HL-60 (cell line): Measurements from ENCODE around the gene AP2M1.

ENCODE experiments used
- DNase-seq, 2 experiments: peaks; one replicate each; pipeline ENCODE4 v3.0.0-alpha.2; 2010 to 2020; ENCODE audit warnings: low read depth in 1 of 2, low spot score in 1 of 2
- H3K27ac ChIP-seq: fragments of 250-450 bp; sonication (Bioruptor Pico); replicated peaks from 2 replicates; pipeline ENCODE4 v1.5.1; 2020; ENCODE audit warnings: mild to moderate bottlenecking, moderate library complexity
- H3K27me3 ChIP-seq: fragments of 250-450 bp; sonication (Bioruptor Pico); 2 replicates; pipeline ENCODE4 v1.5.1; 2021; ENCODE audit warnings: mild to moderate bottlenecking, moderate library complexity; ENCODE audit not compliant: insufficient read depth, poor library complexity, severe bottlenecking
- H3K4me3 ChIP-seq: replicated peaks from 2 replicates; pipeline ENCODE4 v1.5.1; 2011; ENCODE audit warnings: mild to moderate bottlenecking, control low read depth, low read length; ENCODE audit not compliant: insufficient read depth
- GABPA ChIP-seq: IDR thresholded peaks from 2 replicates; pipeline ENCODE4 v1.6.1; 2012; ENCODE audit warnings: low read depth
- POLR2AphosphoS5 ChIP-seq: IDR thresholded peaks from 2 replicates; pipeline ENCODE4 v1.6.1; 2012; ENCODE audit warnings: low read depth
- SPI1 ChIP-seq: IDR thresholded peaks from 2 replicates; pipeline ENCODE4 v1.6.1; 2012; ENCODE audit warnings: low read depth, mild to moderate bottlenecking, borderline replicate concordance
- TF ChIP-seq, protein P1 (sequence below): IDR thresholded peaks from one replicate; pipeline ENCODE4 v1.5.1; 2011; ENCODE audit warnings: low read length, control low read depth, inconsistent platforms; ENCODE audit not compliant: insufficient read depth
- TF ChIP-seq, protein P2 (sequence below): IDR thresholded peaks from 2 replicates; pipeline ENCODE4 v1.6.1; 2012; ENCODE audit warnings: low read depth; ENCODE audit not compliant: insufficient replicate concordance

AP2M1 gene

GRCh38 chr3:184144505-184144904, 30.1 kb upstream of the AP2M1 start:
- Histone ChIP-seq H3K4me3 (no peak overlapping the region), H3K27me3 (no peaks in the 10 kb centered on the region), H3K27ac (no peak overlapping the region)
- DNase-seq = no peak
- TF ChIP-seq POLR2AphosphoS5 = no peak
- TF ChIP-seq GABPA = no peak
- TF ChIP-seq, protein P1, sequence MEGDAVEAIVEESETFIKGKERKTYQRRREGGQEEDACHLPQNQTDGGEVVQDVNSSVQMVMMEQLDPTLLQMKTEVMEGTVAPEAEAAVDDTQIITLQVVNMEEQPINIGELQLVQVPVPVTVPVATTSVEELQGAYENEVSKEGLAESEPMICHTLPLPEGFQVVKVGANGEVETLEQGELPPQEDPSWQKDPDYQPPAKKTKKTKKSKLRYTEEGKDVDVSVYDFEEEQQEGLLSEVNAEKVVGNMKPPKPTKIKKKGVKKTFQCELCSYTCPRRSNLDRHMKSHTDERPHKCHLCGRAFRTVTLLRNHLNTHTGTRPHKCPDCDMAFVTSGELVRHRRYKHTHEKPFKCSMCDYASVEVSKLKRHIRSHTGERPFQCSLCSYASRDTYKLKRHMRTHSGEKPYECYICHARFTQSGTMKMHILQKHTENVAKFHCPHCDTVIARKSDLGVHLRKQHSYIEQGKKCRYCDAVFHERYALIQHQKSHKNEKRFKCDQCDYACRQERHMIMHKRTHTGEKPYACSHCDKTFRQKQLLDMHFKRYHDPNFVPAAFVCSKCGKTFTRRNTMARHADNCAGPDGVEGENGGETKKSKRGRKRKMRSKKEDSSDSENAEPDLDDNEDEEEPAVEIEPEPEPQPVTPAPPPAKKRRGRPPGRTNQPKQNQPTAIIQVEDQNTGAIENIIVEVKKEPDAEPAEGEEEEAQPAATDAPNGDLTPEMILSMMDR = no peak
- TF ChIP-seq, protein P2, sequence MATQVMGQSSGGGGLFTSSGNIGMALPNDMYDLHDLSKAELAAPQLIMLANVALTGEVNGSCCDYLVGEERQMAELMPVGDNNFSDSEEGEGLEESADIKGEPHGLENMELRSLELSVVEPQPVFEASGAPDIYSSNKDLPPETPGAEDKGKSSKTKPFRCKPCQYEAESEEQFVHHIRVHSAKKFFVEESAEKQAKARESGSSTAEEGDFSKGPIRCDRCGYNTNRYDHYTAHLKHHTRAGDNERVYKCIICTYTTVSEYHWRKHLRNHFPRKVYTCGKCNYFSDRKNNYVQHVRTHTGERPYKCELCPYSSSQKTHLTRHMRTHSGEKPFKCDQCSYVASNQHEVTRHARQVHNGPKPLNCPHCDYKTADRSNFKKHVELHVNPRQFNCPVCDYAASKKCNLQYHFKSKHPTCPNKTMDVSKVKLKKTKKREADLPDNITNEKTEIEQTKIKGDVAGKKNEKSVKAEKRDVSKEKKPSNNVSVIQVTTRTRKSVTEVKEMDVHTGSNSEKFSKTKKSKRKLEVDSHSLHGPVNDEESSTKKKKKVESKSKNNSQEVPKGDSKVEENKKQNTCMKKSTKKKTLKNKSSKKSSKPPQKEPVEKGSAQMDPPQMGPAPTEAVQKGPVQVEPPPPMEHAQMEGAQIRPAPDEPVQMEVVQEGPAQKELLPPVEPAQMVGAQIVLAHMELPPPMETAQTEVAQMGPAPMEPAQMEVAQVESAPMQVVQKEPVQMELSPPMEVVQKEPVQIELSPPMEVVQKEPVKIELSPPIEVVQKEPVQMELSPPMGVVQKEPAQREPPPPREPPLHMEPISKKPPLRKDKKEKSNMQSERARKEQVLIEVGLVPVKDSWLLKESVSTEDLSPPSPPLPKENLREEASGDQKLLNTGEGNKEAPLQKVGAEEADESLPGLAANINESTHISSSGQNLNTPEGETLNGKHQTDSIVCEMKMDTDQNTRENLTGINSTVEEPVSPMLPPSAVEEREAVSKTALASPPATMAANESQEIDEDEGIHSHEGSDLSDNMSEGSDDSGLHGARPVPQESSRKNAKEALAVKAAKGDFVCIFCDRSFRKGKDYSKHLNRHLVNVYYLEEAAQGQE = no peak
- no peak for TF ChIP-seq SPI1

GRCh38 chr3:184145111-184145524, 29.5 kb upstream of the AP2M1 start:
- DNase-seq = peak in 1 of 2 experiments; percentile 31
- Histone ChIP-seq H3K4me3 (no peak overlapping the region), H3K27ac (no peak overlapping the region), H3K27me3 (no peaks in the 10 kb centered on the region)
- TF ChIP-seq SPI1 = no peak
- TF ChIP-seq POLR2AphosphoS5 = no peak
- TF ChIP-seq GABPA = no peak
- TF ChIP-seq, protein P1 = peak; percentile 10
- TF ChIP-seq, protein P2 = no peak

GRCh38 chr3:184145751-184146270, 28.8 kb upstream of the AP2M1 start:
- DNase-seq = no peak
- TF ChIP-seq, protein P1 = no peak
- TF ChIP-seq POLR2AphosphoS5 = no peak
- TF ChIP-seq SPI1 = no peak
- no peak for TF ChIP-seq GABPA
- TF ChIP-seq, protein P2 = no peak
- no peak overlapping the region for H3K27ac ChIP-seq

More at GRCh38 chr3:184145751-184146270, 28.8 kb upstream of the AP2M1 start:
- Histone ChIP-seq H3K27me3 (no peaks in the 10 kb centered on the region), H3K4me3 (no peak overlapping the region)
